DND-41 (cell line): Measurements from ENCODE around the gene GTSE1.

Experiments
- CTCF ChIP-seq: IDR thresholded peaks from 2 replicates; pipeline ENCODE4 v1.5.1; 2012; ENCODE audit warnings: borderline replicate concordance, low read length, moderate library complexity, mild to moderate bottlenecking; ENCODE audit not compliant: poor library complexity, severe bottlenecking; ENCODE audit errors: extremely low read depth
- EZH2 ChIP-seq: IDR thresholded peaks from 3 replicates; pipeline ENCODE4 v1.6.1; 2012; ENCODE audit warnings: borderline replicate concordance, low read depth, mild to moderate bottlenecking, moderate library complexity, low read length, inconsistent platforms; ENCODE audit not compliant: severe bottlenecking

GRCh38 chr22:46300491-46300890, 3.8 kb downstream of the GTSE1 start:
- TF ChIP-seq CTCF (no peak), EZH2 (no peak)
